ENCODE data around the gene HSPD1. TPM values are rescaled to one million over a fixed set of nuclear protein-coding genes. Genes with fewer than 3 reads are reported as not detected.
A peak's percentile ranks its signal among the peaks of the same experiment; 100 is the strongest.

Gene HSPD1
- total RNA-seq, 1 donor from 2014 or later: 391 TPM

- peaks cover 13% of the 10 kb centered on the region for H3K36me3 ChIP-seq (ENCODE audit: control insufficient read depth, insufficient read depth, low read length)
- TF ChIP-seq CTCF (IDR thresholded peaks at IDR 0.05; ENCODE audit: insufficient read depth, low read length, severe bottlenecking): no peak
- FAIRE-seq: no peak
- peak overlapping the region; percentile 99 for H3K4me3 ChIP-seq (ENCODE audit: low read depth, low read length)
- peak; percentile 25 for DNase-seq (ENCODE audit: low read depth)
- no peaks in the 10 kb centered on the region for H3K27me3 ChIP-seq (ENCODE audit: control insufficient read depth, insufficient read depth, low read length)
Measured at GRCh38 chr2:197500503-197501131, 977 bp upstream of the HSPD1 start.

DNA sequence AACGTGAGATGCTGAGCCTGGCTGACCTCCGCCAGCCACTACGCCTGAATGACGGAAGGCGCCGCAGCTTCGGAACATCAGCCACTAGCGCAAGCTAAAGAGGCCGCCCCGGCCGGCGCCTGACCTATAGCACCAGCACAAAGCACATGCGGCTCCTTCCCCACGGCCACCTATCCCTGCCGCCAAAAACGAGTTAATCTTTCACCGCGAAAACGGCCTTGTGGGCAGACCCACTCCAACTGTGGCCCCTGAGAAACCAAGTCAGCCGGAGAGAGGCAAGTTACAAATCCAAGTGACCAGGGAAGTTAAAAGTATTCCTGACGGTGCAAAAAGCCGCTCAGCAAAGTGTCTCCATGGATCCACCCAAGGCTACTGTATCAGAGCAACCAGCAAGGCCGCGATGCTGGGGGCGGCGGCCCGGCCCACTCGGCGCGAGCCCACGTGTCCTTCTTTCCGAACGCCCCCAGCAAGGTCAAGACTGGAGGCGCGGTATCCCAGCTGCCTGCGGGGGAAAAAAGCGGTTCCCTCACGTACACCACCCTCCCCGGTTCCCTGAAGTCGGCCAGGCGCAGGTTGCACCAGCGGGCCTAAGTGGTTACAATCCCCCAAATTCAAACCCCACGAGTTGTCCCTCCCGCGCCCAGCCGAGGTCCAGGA, 575 bp downstream of the HSPD1 start:
- peaks cover 18% of the 10 kb centered on the region for H3K36me3 ChIP-seq (ENCODE audit: control insufficient read depth, insufficient read depth, low read length)
- no peaks in the 10 kb centered on the region for H3K27me3 ChIP-seq (ENCODE audit: control insufficient read depth, insufficient read depth, low read length)
- TF ChIP-seq CTCF (IDR thresholded peaks at IDR 0.05; ENCODE audit: insufficient read depth, low read length, severe bottlenecking): no peak
- peak; percentile 29 for DNase-seq (ENCODE audit: low read depth)
- peak overlapping the region; percentile 99 for H3K4me3 ChIP-seq (ENCODE audit: low read depth, low read length)
- FAIRE-seq: no peak

DNA sequence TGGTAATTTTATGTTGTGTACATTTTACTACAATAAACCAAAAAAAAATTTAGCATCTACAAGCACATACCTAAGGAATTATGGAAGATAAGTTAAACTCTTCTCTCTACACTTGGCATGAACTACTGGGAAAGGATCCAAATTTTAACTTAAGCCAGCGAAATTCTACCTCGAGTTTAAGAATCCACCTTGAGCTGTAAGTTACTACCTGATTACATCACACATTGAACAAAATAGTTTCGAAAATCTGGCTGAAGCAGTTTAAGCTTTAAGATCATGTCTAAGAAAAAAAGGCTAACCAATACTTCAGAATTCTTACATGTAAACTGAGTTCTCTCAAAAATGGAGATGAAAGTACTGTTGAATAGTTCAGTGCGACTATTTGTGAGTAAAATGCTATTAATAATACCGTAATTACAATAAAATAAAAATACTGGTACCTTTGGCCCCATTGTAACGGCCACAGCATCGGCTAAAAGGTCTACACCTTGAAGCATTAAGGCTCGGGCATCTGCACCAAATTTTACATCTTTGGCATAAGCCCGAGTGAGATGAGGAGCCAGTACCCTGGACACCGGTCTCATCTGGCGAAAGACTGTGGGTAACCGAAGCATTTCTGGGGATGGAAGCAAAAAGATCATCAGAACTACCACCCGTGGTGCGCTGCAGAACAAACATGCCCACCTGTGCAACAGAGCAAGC, 1.3 kb downstream of the HSPD1 start:
- FAIRE-seq: no peak
- H3K36me3 ChIP-seq (ENCODE audit: control insufficient read depth, insufficient read depth, low read length): peaks cover 20% of the 10 kb centered on the region
- no peak for TF ChIP-seq CTCF (IDR thresholded peaks at IDR 0.05; ENCODE audit: insufficient read depth, low read length, severe bottlenecking)

GRCh38 chr2:197497326-197497725, 2.3 kb downstream of the HSPD1 start:
- TF ChIP-seq CTCF (IDR thresholded peaks at IDR 0.05; ENCODE audit: insufficient read depth, low read length, severe bottlenecking): no peak
- FAIRE-seq (no peak), DNase-seq (ENCODE audit: low read depth) (peak; percentile 16)
- Histone ChIP-seq H3K36me3 (ENCODE audit: control insufficient read depth, insufficient read depth, low read length) (peaks cover 20% of the 10 kb centered on the region), H3K27me3 (ENCODE audit: control insufficient read depth, insufficient read depth, low read length) (no peaks in the 10 kb centered on the region), H3K4me3 (ENCODE audit: low read depth, low read length) (peak overlapping the region; percentile 99)

More for the DNA sequence above, 1.3 kb downstream of the HSPD1 start:
- H3K27me3 ChIP-seq (ENCODE audit: control insufficient read depth, insufficient read depth, low read length): no peaks in the 10 kb centered on the region
- peak overlapping the region; percentile 99 for H3K4me3 ChIP-seq (ENCODE audit: low read depth, low read length)
- DNase-seq (ENCODE audit: low read depth): peak; percentile 14

DNA sequence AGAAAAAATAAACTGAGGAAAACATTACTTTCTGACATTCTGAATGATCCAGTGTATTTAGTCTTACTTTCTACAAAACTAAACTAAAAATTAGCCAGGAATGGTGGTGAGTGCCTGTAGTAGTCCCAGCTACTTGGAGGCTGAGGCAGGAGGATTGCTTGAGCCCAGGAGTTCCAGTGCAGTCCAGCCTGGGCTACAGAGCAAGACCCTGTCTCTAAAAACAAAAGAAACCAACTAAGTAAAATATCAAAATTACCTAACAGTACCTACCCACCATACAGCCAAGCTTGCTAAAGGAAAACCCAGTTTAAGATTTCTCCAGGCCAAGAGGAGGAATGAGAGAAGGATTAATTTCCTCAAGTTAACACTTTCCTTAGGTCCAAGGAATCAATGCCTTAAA, 2.9 kb downstream of the HSPD1 start:
- DNase-seq (ENCODE audit: low read depth) (no peak), FAIRE-seq (no peak)
- no peak for TF ChIP-seq CTCF (IDR thresholded peaks at IDR 0.05; ENCODE audit: insufficient read depth, low read length, severe bottlenecking)
- H3K4me3 ChIP-seq (ENCODE audit: low read depth, low read length): no peak overlapping the region
- no peaks in the 10 kb centered on the region for H3K27me3 ChIP-seq (ENCODE audit: control insufficient read depth, insufficient read depth, low read length)
- peaks cover 22% of the 10 kb centered on the region for H3K36me3 ChIP-seq (ENCODE audit: control insufficient read depth, insufficient read depth, low read length)
